Keratinocyte (primary cell): ENCODE measurements around the gene LHX3. TPM values are rescaled to one million over a fixed set of nuclear protein-coding genes. Genes with fewer than 3 reads are reported as not detected.

ENCODE experiments used
- DNase-seq: peaks from one replicate; pipeline ENCODE4 v3.0.0-alpha.2; 2011; ENCODE audit warnings: low read depth, missing footprints, low spot score
- FAIRE-seq: peaks from 2 replicates; lab custom pipeline; 2011; peaks lifted over from hg19 to GRCh38; lab: Jason Lieb, UNC
- H2AFZ ChIP-seq: 2 replicates; pipeline ENCODE4 v1.6.0; 2012; ENCODE audit warnings: low read length, control low read depth, inconsistent platforms; ENCODE audit not compliant: control insufficient read depth
- H3K27ac ChIP-seq: 2 replicates; pipeline ENCODE4 v1.5.1; 2011; ENCODE audit warnings: low read length; ENCODE audit not compliant: control insufficient read depth, insufficient read depth
- H3K27me3 ChIP-seq: 3 replicates; pipeline ENCODE4 v1.6.0; 2011; ENCODE audit warnings: low read length; ENCODE audit not compliant: control insufficient read depth, insufficient read depth; ENCODE audit errors: extremely low read depth
- H3K36me3 ChIP-seq, 2 experiments: 2 replicates in 1 of 2; 3 replicates in 1 of 2; pipeline ENCODE4 v1.5.1; 2011; ENCODE audit warnings: low read length in 2 of 2, mild to moderate bottlenecking in 1 of 2; ENCODE audit not compliant: control insufficient read depth in 2 of 2, insufficient read depth in 2 of 2; ENCODE audit errors: extremely low read depth in 1 of 2
- H3K4me1 ChIP-seq: 3 replicates; pipeline ENCODE4 v1.5.1; 2011; ENCODE audit warnings: low read length; ENCODE audit not compliant: control insufficient read depth, insufficient read depth; ENCODE audit errors: extremely low read depth
- H3K4me2 ChIP-seq: 3 replicates; pipeline ENCODE4 v1.6.0; 2011; ENCODE audit warnings: low read depth, low read length; ENCODE audit not compliant: control insufficient read depth, insufficient read depth; ENCODE audit errors: extremely low read depth
- H3K4me3 ChIP-seq, 3 experiments: fragments of 200-600 bp in 1 of 3; sonication (generic) in 1 of 3; 2 replicates in 2 of 3; 3 replicates in 1 of 3; pipeline ENCODE4 v1.5.1; 2011 to 2016; ENCODE audit warnings: low read length in 3 of 3, mild to moderate bottlenecking in 3 of 3, control low read depth in 2 of 3, inconsistent platforms in 1 of 3, low read depth in 1 of 3, mixed read lengths in 1 of 3, mixed run types in 1 of 3, moderate library complexity in 1 of 3; ENCODE audit not compliant: control insufficient read depth in 2 of 3, insufficient read depth in 2 of 3; ENCODE audit errors: extremely low read depth in 1 of 3
- H3K79me2 ChIP-seq: 2 replicates; pipeline ENCODE4 v1.6.0; 2012; ENCODE audit warnings: low read length; ENCODE audit not compliant: control insufficient read depth, insufficient read depth
- H3K9ac ChIP-seq: 3 replicates; pipeline ENCODE4 v1.6.0; 2011; ENCODE audit warnings: low read length; ENCODE audit not compliant: control insufficient read depth, insufficient read depth; ENCODE audit errors: extremely low read depth
- H3K9me1 ChIP-seq: 3 replicates; pipeline ENCODE4 v1.6.0; 2011; ENCODE audit warnings: low read length; ENCODE audit not compliant: control insufficient read depth, insufficient read depth; ENCODE audit errors: extremely low read depth
- H3K9me3 ChIP-seq: 2 replicates; pipeline ENCODE4 v1.5.1; 2012; ENCODE audit warnings: low read depth, low read length; ENCODE audit not compliant: control insufficient read depth
- H4K20me1 ChIP-seq: 3 replicates; pipeline ENCODE4 v1.6.0; 2011; ENCODE audit warnings: low read length; ENCODE audit not compliant: control insufficient read depth, insufficient read depth; ENCODE audit errors: extremely low read depth
- CTCF ChIP-seq, 3 experiments: IDR thresholded peaks in 1 of 3; conservative IDR thresholded peaks in 1 of 3; optimal IDR thresholded peaks in 1 of 3; 2 replicates in 2 of 3; 3 replicates in 1 of 3; pipeline versions ENCODE3 to v1.5.1; 2011; ENCODE audit warnings: low read length in 3 of 3, mild to moderate bottlenecking in 3 of 3, moderate library complexity in 2 of 3, control low read depth in 1 of 3, inconsistent platforms in 1 of 3; ENCODE audit not compliant: insufficient read depth in 2 of 3; ENCODE audit errors: extremely low read depth in 1 of 3
- EZH2 ChIP-seq: IDR thresholded peaks from one replicate; pipeline ENCODE4 v1.6.1; 2012; ENCODE audit warnings: inconsistent platforms, mild to moderate bottlenecking, low read length, moderate library complexity
- dilution Hi-C: fragments of 300-500 bp; cut with MboI; formaldehyde crosslinking; loops from one replicate; pipeline ENCODE4 v1.7.0; 2020; ENCODE audit warnings: low sequenced_read_pairs; ENCODE audit not compliant: extremely low pct_ligation_motif_present
- polyA plus RNA-seq, 5 experiments: library from polyadenylated mRNA; depleted of rRNA in 3 of 5; stranded (reverse) in 3 of 5; stranded (forward) in 1 of 5; unstranded in 1 of 5; fragments of >200 nt; gene quantifications; 1 replicate in 1 of 5; 2 replicates in 3 of 5; 3 replicates in 1 of 5; pipeline versions ENCODE4 v1.2.1 to v1.2.3, GENCODE V29; 2011 to 2012; ENCODE audit warnings: missing spikeins in 2 of 5, low read depth in 1 of 5, low replicate concordance in 1 of 5

LHX3 gene
- polyA plus RNA-seq, 1 donor (not counting 4 experiments of a cell fraction or from before 2014, with no cell fraction given) = not detected

DNA sequence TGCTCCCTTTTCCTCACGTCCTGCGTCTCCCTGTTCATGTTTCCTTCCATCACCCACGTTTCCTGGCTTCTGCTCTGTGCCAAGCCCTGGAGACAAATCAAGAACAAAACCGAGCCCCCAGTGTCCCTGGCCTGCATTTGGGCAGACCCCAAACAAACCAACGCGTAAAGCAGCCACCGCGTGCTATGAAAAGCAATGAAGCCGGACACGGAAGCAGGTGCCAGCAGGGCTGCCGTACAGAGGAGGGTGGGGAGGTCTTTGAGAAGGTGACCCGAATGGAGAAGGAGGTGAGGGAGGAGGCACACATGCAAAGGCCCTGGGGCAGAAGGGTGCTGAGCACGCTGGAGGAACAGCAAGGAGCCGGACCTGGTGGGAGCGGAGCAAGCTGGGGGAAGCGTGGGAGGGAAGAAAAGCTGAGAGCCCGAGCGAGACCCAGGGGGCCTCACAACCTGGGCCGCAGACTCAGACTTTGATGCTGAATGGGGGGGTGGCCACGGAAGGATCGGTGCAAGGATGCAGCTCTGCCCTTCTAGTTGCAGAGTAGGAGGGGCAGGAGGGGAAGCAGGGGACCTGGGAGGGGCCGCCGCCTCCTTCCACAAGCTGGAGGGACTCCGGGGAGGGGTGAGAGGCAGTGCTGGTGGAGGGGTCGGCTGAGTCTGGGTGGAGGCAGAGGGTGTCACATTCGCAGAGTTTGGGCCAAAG lies 42.1 kb upstream of the LHX3 start:
- Histone ChIP-seq H4K20me1 (peaks cover 6% of the 10 kb centered on the region), H3K4me3 (no peak overlapping the region), H3K9me1 (peaks cover 3% of the 10 kb centered on the region), H3K4me2 (no peak overlapping the region), H3K79me2 (peaks cover 24% of the 10 kb centered on the region), H2AFZ (no peak overlapping the region), H3K27me3 (peaks cover 38% of the 10 kb centered on the region), H3K9me3 (no peaks in the 10 kb centered on the region), H3K9ac (no peak overlapping the region), H3K27ac (no peak overlapping the region), H3K36me3 (peaks cover 1 to 5% of the 10 kb centered on the region in 2 experiments), H3K4me1 (peaks cover 28% of the 10 kb centered on the region)
- no peak for FAIRE-seq
- TF ChIP-seq EZH2 (peak; percentile 56), CTCF (optimal IDR thresholded peaks at IDR 0.05 in 1 of 3, IDR thresholded peaks at IDR 0.05 in 1 of 3, conservative IDR thresholded peaks at IDR 0.05 in 1 of 3; ENCODE audit: extremely low read depth in 1 of 3, insufficient read depth in 2 of 3, low read length in 3 of 3) (no peak)
- dilution Hi-C loops = no loop called here
- no peak for DNase-seq

- Histone ChIP-seq H3K9me3 (no peaks in the 10 kb centered on the region), H3K4me3 (peak within 1 kb of the TSS; percentile 76 to 92 (median 87)), H3K9ac (peak within 1 kb of the TSS; percentile 83), H3K4me2 (peak within 1 kb of the TSS; percentile 95), H4K20me1 (peaks cover 8% of the 10 kb centered on the region), H3K9me1 (peaks cover 3% of the 10 kb centered on the region), H3K27ac (peak within 1 kb of the TSS; percentile 65), H3K79me2 (peaks cover 38% of the 10 kb centered on the region), H3K36me3 (peaks cover 1 to 7% of the 10 kb centered on the region in 2 experiments), H3K4me1 (peaks cover 25% of the 10 kb centered on the region), H2AFZ (peak within 1 kb of the TSS; percentile 69), H3K27me3 (peaks cover 32% of the 10 kb centered on the region)
- TF ChIP-seq EZH2 (no peak), CTCF (optimal IDR thresholded peaks at IDR 0.05 in 1 of 3, IDR thresholded peaks at IDR 0.05 in 1 of 3, conservative IDR thresholded peaks at IDR 0.05 in 1 of 3; ENCODE audit: extremely low read depth in 1 of 3, insufficient read depth in 2 of 3, low read length in 3 of 3) (peak in 1 of 3 experiments; percentile 10)
- DNase-seq = no peak
- dilution Hi-C loops = no loop called here
- no peak for FAIRE-seq
Observed at GRCh38 chr9:136245219-136246150, 40.6 kb upstream of the LHX3 start, which contains the start of gene QSOX2. Gene QSOX2 (minus strand): TSS chr9:136245812. CDS start chr9:136245803, 9 bp downstream.
